ENCODE results near the gene ZCCHC2. TPM values are rescaled to one million over a fixed set of nuclear protein-coding genes. Genes with fewer than 3 reads are reported as not detected.

The ZCCHC2 gene
- total RNA-seq, 1 donor from 2014 or later, result 43.8 TPM

DNA sequence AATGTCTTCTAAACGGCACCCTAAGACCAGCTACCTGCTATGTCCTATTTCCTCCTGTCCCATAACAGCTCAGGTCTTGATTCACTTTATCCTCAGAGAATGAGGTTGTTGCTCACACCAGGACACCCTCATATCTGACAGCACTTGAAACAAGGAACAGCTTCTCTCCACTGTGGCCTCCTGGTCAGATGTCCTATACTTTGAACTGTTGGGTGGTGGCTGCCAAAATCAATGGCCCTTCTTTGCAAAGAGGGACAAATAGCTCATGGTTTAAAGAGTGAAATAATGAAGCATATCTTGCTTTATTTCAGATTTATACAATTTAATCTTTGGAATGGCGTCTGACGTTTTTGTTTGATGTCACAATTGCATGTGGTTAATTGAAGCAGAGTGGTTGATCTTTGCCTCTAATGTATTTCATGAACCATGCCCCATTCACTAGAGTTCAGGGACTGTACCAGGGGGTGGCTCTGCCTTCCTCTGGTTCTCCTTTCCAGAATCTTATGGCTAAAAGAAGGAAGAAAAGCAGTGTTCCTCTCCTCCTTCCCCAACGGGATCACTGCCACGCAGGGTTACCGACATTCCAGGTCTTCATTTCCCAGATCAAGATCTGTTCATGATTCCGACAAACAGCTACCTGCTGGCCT lies 24.1 kb upstream of the ZCCHC2 start:
- DNase-seq (ENCODE audit: low spot score), result no peak
- H3K9me3 Mint-ChIP-seq, result peaks cover 4% of the 10 kb centered on the region
- intact Hi-C loops (cut with micrococcal nuclease), result no loop called here
- peaks cover 20% of the 10 kb centered on the region for H3K27me3 Mint-ChIP-seq (ENCODE audit: low read depth)
- H3K4me1 Mint-ChIP-seq (ENCODE audit: low read depth), result no peaks in the 10 kb centered on the region
- H3K4me3 Mint-ChIP-seq (ENCODE audit: low read depth), result no peak overlapping the region
- peaks cover 8% of the 10 kb centered on the region for H3K36me3 Mint-ChIP-seq (ENCODE audit: low read depth)
- no peak overlapping the region for H3K27ac Mint-ChIP-seq

DNA sequence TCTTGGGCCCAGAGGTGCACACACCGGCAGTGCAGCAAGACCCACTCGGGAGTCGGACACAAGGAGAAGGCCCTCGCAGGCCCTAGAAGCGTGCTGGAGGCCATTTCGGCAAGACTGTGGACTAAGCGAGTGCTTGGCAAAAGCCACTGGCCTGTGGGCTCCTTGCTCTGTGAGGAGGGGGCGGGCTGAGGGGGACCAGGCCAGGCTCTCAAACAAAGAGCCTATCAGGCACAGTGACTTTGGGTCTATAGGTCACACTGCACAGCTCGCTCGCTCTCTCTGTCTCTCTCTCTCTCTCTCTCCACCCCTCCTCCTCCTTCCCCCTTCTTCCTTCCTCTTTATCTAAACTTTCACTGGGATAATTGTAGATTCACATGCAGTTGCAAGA lies 23.6 kb upstream of the ZCCHC2 start:
- Mint-ChIP-seq H3K4me1 (ENCODE audit: low read depth) (no peaks in the 10 kb centered on the region), H3K27me3 (ENCODE audit: low read depth) (peaks cover 20% of the 10 kb centered on the region), H3K27ac (no peak overlapping the region), H3K36me3 (ENCODE audit: low read depth) (peaks cover 8% of the 10 kb centered on the region), H3K4me3 (ENCODE audit: low read depth) (no peak overlapping the region), H3K9me3 (peaks cover 4% of the 10 kb centered on the region)
- no peak for DNase-seq (ENCODE audit: low spot score)
- intact Hi-C loops (cut with micrococcal nuclease), result no loop called here

DNA sequence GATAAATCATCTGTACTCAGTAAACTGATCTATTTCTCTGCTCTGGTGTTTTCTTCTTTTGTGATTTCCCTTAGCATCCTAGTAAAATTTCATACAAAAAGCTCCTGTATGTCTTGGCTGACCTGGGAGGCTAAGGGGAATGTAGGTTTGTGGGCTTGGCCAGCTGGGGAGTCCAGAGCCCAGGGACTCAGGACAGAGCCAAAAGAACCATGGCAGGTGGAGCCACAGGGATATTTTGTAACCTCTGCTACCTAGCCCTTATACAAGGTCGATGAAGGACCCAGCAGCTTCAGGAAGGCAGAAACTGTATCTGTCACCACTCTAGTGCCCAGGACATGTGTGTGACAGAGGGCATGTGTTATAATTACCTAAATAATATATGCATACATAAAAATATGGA lies 22.7 kb upstream of the ZCCHC2 start:
- DNase-seq (ENCODE audit: low spot score), result no peak
- Mint-ChIP-seq H3K36me3 (ENCODE audit: low read depth) (peaks cover 8% of the 10 kb centered on the region), H3K9me3 (peaks cover 4% of the 10 kb centered on the region), H3K4me3 (ENCODE audit: low read depth) (no peak overlapping the region), H3K4me1 (ENCODE audit: low read depth) (peaks cover 1% of the 10 kb centered on the region), H3K27me3 (ENCODE audit: low read depth) (peaks cover 16% of the 10 kb centered on the region), H3K27ac (no peak overlapping the region)
- intact Hi-C loops (cut with micrococcal nuclease), result no loop called here

DNA sequence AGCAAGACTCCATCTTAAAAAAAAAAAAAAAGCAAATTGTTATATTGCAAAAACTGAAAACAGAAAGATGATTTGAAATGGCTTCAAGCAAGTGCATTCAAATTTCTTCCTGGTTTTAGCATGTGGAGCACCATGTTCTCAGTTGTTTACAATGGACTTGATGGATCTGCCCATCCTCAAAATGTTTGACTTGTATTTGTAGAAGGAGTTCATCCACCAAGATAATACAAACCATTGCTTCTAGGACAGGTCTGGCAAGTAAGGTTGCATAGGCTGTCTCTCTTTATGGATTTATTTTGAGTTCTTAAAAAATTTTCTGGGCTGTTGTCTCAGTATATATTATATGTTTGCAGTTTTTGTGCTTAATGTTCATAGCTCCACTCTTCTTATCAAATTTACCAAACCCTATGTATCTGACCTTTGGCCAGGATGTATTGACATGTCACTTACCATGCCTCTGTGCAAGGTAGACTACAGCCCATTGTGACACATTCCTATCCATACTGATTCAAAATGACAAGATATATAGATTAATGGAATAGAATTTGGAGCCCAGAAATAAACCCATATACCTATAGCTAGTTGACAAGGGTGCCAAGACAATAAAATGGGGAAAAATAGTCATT lies 21.7 kb upstream of the ZCCHC2 start:
- Mint-ChIP-seq H3K36me3 (ENCODE audit: low read depth) (peaks cover 8% of the 10 kb centered on the region), H3K4me3 (ENCODE audit: low read depth) (no peak overlapping the region), H3K9me3 (peaks cover 4% of the 10 kb centered on the region), H3K27ac (no peak overlapping the region), H3K4me1 (ENCODE audit: low read depth) (peaks cover 9% of the 10 kb centered on the region), H3K27me3 (ENCODE audit: low read depth) (peaks cover 10% of the 10 kb centered on the region)
- intact Hi-C loops (cut with micrococcal nuclease), result no loop called here
- DNase-seq (ENCODE audit: low spot score), result no peak

DNA sequence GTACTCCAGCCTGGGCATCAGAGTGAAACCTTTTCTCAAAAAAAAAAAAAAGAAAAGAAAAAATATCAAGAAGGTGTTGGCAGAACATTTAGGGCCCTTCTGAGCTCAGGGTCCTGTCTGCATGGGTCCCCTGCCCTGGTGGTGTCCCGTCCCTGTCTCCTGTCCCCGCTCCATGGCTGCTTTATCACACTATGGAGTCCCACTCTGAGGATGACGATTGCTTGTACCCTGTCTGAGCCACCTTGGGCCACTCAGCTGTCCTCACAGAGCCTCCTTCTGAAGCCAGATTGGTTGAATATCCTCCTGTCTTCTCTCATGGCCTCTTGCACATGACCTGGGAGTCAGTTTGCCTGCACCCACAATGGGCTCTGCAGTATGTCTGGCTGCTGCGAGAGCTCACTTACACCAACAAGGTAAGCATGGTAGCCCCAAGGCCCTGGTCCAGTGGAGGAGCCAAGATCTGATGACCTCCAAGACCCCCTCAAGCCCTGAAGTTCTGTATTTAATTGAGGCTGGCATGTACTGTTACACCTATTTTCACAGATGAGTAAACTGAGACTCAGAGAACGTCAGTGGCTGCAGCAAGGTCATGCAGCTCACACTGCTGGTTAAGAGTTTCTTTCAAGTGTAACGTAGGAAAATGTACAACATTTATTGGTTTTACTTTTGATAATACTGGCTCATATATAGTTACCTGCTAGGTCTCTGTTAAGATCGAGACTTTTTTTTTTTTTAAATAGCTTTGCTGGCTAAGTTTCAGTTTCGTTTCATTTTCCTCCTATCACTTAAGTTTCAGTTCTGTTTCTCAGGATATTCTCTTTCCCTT lies 16.9 kb upstream of the ZCCHC2 start:
- Mint-ChIP-seq H3K9me3 (peaks cover 9% of the 10 kb centered on the region), H3K4me3 (ENCODE audit: low read depth) (peak overlapping the region; percentile 73), H3K27ac (peak overlapping the region; percentile 97), H3K27me3 (ENCODE audit: low read depth) (no peaks in the 10 kb centered on the region), H3K4me1 (ENCODE audit: low read depth) (peaks cover 20% of the 10 kb centered on the region), H3K36me3 (ENCODE audit: low read depth) (peaks cover 15% of the 10 kb centered on the region)
- DNase-seq (ENCODE audit: low spot score), result peak; percentile 29
- intact Hi-C loops (cut with micrococcal nuclease), result loop anchor here (1.0 to 5.0 kb wide), 8 partner anchors 16 to 341 kb away; partner anchors contain the start of gene PHLPP1

DNA sequence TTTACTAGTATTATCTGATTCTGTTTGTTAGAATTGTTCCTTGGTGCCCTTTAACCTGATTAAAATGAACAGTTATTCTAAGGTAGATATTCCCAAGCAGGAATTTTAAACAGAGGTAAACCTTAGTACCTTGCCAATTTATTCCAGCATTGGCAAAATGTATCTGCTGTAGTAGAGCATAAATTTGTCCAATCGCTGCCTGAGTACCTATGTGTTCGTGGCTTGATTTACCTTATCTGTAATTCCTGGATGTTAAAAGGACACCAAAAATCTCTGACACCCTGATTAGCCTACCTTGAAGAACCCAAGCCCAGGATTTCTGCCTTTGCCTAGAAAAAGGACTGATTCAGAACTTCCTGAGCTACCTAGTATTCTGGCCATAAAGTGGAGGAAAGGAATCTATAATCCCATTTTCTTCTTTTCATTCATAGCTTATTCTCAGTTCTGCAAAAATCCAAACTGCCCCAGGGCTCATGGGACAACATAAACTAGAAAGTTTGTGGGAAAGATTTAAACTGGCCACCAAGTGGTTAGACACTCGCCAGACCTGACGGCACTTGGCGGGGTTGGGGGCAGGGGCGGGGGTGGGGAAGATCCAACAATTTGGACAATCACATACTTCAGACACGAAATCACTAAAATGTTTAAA lies 16.2 kb upstream of the ZCCHC2 start:
- Mint-ChIP-seq H3K36me3 (ENCODE audit: low read depth) (peaks cover 17% of the 10 kb centered on the region), H3K27ac (peak overlapping the region; percentile 97), H3K4me3 (ENCODE audit: low read depth) (peak overlapping the region; percentile 73), H3K9me3 (peaks cover 13% of the 10 kb centered on the region), H3K4me1 (ENCODE audit: low read depth) (peaks cover 20% of the 10 kb centered on the region), H3K27me3 (ENCODE audit: low read depth) (no peaks in the 10 kb centered on the region)
- DNase-seq (ENCODE audit: low spot score), result no peak
- intact Hi-C loops (cut with micrococcal nuclease), result loop anchor here (1.0 to 5.0 kb wide), 8 partner anchors 16 to 341 kb away; partner anchors contain the start of gene PHLPP1

DNA sequence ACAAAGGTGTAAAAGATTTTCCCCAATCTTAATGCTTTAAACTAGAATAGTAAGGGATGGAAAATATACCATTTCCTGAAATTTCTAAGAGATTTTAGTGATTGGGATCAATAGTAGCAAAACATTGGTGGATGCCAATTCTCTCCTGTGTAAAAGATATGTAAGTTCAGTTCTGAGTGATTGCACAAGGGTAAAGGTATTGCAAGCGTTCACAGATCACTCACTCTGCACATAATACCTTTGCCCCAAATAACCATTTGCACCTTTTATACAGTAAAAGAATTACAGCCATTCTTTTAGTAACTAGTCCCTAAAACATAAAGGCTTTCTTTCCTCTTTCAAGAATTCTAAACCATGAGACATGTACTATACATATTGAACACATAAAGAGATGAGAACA lies 13.0 kb upstream of the ZCCHC2 start:
- H3K27ac Mint-ChIP-seq, result no peak overlapping the region
- H3K4me1 Mint-ChIP-seq (ENCODE audit: low read depth), result peaks cover 20% of the 10 kb centered on the region
- DNase-seq (ENCODE audit: low spot score), result no peak
- H3K9me3 Mint-ChIP-seq, result peaks cover 41% of the 10 kb centered on the region
- no peaks in the 10 kb centered on the region for H3K27me3 Mint-ChIP-seq (ENCODE audit: low read depth)
- intact Hi-C loops (cut with micrococcal nuclease), result loop anchor here (5.0 kb wide), 2 partner anchors 57 to 338 kb away; no protein-coding TSS in a partner anchor
- H3K4me3 Mint-ChIP-seq (ENCODE audit: low read depth), result no peak overlapping the region
- peaks cover 38% of the 10 kb centered on the region for H3K36me3 Mint-ChIP-seq (ENCODE audit: low read depth)

DNA sequence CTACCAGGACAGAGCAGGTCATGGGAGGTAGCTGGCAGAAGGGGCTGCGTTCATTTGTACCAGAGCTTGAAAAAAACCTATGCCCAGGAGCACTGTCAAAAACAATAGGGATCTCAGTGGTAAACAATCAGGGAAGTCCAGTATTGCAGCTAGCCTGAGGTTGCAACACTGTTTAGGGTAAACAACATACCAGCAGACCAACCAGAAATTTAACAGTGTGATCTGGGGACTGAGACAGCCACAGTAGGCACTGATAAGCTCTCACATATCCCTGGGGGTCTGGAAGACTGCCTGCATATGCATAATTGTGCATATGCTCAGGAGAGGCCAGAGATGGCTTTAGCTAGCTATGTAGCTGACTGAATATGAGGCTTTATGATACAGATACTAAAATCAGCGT lies 12.0 kb upstream of the ZCCHC2 start:
- Mint-ChIP-seq H3K36me3 (ENCODE audit: low read depth) (peaks cover 38% of the 10 kb centered on the region), H3K4me1 (ENCODE audit: low read depth) (peaks cover 13% of the 10 kb centered on the region), H3K27ac (no peak overlapping the region), H3K27me3 (ENCODE audit: low read depth) (no peaks in the 10 kb centered on the region), H3K4me3 (ENCODE audit: low read depth) (no peak overlapping the region), H3K9me3 (peaks cover 44% of the 10 kb centered on the region)
- intact Hi-C loops (cut with micrococcal nuclease), result no loop called here
- DNase-seq (ENCODE audit: low spot score), result no peak

DNA sequence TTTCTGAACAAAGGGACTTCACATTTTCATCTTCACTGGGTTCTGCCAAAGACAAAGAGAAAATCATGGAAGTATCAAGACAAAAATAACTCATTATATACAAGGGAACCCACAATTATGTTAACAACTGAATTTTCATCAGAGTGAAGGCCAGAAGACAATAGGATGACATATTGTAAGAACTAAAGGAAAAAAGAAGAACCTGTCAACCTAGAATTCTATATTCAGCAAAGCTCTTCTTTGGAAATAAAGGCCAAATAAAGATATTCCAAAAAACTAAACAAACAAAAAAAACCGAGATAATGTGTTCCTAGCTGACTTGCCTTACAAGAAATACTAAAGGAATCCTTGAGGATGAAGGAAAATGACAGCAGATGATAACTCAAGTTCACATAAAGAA lies 10.3 kb upstream of the ZCCHC2 start:
- no peak for DNase-seq (ENCODE audit: low spot score)
- peaks cover 3% of the 10 kb centered on the region for H3K4me1 Mint-ChIP-seq (ENCODE audit: low read depth)
- peaks cover 46% of the 10 kb centered on the region for H3K9me3 Mint-ChIP-seq
- H3K27ac Mint-ChIP-seq, result no peak overlapping the region
- H3K27me3 Mint-ChIP-seq (ENCODE audit: low read depth), result no peaks in the 10 kb centered on the region
- H3K4me3 Mint-ChIP-seq (ENCODE audit: low read depth), result no peak overlapping the region
- intact Hi-C loops (cut with micrococcal nuclease), result no loop called here
- peaks cover 38% of the 10 kb centered on the region for H3K36me3 Mint-ChIP-seq (ENCODE audit: low read depth)

DNA sequence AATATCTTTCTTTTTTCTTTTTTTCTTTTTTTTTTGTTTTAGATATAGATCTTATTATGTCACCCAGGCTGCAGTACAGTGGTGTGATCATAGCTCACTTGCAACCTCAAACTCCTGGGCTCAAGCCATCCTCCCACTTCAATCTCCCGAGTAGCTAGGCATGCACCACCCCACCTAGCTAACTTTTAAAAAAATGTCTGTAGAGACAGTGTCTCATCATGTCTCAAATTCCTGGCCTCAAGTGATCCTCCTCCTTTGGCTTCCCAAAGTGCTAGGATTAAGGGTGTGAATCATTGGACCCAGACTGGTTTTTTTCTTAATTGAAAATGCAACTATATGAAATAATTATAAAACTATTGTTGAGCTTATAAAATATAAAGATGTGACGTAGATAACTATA lies 9.8 kb upstream of the ZCCHC2 start:
- no peaks in the 10 kb centered on the region for H3K27me3 Mint-ChIP-seq (ENCODE audit: low read depth)
- DNase-seq (ENCODE audit: low spot score), result no peak
- H3K27ac Mint-ChIP-seq, result no peak overlapping the region
- intact Hi-C loops (cut with micrococcal nuclease), result no loop called here
- no peak overlapping the region for H3K4me3 Mint-ChIP-seq (ENCODE audit: low read depth)
- peaks cover 46% of the 10 kb centered on the region for H3K9me3 Mint-ChIP-seq
- H3K4me1 Mint-ChIP-seq (ENCODE audit: low read depth), result peaks cover 3% of the 10 kb centered on the region
- peaks cover 38% of the 10 kb centered on the region for H3K36me3 Mint-ChIP-seq (ENCODE audit: low read depth)

DNA sequence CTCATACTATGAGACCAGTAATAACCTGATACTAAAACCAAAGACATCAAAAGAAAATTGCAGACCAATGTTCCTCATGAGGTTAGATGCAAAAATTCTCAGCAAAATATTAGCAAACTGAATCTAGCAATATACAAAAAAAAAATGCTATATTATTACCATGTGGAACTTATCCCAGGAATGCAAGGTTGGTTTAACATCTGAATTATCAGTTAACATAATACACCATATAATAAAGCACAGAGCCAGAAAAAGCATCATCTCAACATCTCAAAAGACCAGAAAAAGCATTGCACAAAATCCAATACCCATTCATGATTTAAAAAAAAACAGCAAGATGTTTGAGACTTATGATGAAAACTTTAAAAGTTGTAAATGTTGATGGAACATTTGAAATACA lies 8.3 kb upstream of the ZCCHC2 start:
- Mint-ChIP-seq H3K4me3 (ENCODE audit: low read depth) (no peak overlapping the region), H3K36me3 (ENCODE audit: low read depth) (peaks cover 43% of the 10 kb centered on the region), H3K27ac (no peak overlapping the region), H3K4me1 (ENCODE audit: low read depth) (no peaks in the 10 kb centered on the region), H3K9me3 (peaks cover 46% of the 10 kb centered on the region), H3K27me3 (ENCODE audit: low read depth) (no peaks in the 10 kb centered on the region)
- intact Hi-C loops (cut with micrococcal nuclease), result no loop called here
- no peak for DNase-seq (ENCODE audit: low spot score)

DNA sequence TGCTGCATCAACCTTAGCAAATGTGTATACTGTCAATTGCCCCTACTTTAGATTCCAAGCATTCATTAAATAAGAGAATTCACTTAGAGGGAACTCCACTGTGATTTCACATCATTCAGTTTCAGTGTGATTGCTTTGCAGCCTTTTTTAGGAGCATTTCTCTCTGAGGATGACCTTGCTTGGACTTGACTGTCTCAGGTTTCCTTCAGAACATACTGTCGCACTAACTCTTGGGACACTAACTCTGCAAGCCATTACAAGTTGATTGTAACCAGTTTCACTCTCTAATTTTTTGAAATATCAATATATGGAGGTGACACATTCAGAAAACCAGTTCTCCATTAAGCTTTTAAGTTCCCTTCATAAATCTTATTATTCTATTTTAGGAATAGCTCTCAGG lies 6.6 kb upstream of the ZCCHC2 start:
- peaks cover 8% of the 10 kb centered on the region for H3K4me1 Mint-ChIP-seq (ENCODE audit: low read depth)
- intact Hi-C loops (cut with micrococcal nuclease), result no loop called here
- DNase-seq (ENCODE audit: low spot score), result no peak
- peaks cover 41% of the 10 kb centered on the region for H3K9me3 Mint-ChIP-seq
- peaks cover 39% of the 10 kb centered on the region for H3K36me3 Mint-ChIP-seq (ENCODE audit: low read depth)
- H3K27ac Mint-ChIP-seq, result no peak overlapping the region
- no peak overlapping the region for H3K4me3 Mint-ChIP-seq (ENCODE audit: low read depth)
- no peaks in the 10 kb centered on the region for H3K27me3 Mint-ChIP-seq (ENCODE audit: low read depth)
